GM12873 (cell line): ENCODE data around the gene DDRGK1.

ENCODE experiments used
- CTCF ChIP-seq: IDR thresholded peaks from 2 replicates; pipeline ENCODE4 v1.5.1; 2012; ENCODE audit warnings: low read depth, mild to moderate bottlenecking, moderate library complexity, low read length, control low read depth; ENCODE audit not compliant: insufficient read depth; ENCODE audit errors: missing control alignments

Gene DDRGK1

DNA sequence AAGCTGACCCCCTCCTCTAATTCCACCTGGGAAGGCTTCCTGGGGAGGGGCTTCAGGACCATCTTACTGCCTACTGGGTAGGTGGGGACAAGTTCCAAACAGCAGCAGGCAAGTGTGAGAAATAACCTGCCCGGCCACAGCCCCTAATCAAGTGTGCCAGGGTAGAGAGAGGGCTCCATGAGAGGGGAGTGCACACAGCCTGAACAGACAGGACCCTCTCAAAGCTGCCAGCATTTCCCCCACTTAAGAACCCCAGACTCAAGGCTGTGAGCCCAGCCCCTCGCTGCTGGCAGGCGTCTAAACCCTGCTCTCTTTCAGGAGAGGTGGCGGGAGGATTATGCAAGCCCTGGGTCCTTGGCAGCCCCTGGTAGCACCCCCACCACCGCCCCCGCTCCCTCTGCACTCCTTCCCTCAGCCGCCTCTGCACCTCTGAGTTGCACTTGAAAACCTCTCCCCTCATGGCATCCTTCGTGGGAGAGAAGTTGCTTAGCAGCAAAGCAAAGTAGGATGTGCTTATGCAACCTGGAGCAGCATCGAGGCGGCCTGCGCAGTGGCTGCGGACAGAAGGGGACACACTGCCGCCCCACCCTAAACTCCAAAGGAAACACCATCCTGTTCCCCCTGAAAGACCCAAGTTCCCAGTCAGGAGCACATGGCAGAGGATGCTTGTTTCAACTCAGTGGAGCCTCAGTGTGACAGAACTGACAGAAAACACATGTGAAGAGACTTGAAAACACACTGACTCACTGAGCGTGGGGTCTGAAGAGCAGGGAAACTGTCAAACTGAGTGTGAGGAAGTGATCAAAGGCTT is 10.5 kb downstream of the DDRGK1 start:
- TF ChIP-seq CTCF = no peak

- no peak for TF ChIP-seq CTCF
Observed at GRCh38 chr20:3192226-3193015, 12.1 kb downstream of the DDRGK1 start.

- no peak for TF ChIP-seq CTCF
Observed at GRCh38 chr20:3190681-3191111, 13.8 kb downstream of the DDRGK1 start.

DNA sequence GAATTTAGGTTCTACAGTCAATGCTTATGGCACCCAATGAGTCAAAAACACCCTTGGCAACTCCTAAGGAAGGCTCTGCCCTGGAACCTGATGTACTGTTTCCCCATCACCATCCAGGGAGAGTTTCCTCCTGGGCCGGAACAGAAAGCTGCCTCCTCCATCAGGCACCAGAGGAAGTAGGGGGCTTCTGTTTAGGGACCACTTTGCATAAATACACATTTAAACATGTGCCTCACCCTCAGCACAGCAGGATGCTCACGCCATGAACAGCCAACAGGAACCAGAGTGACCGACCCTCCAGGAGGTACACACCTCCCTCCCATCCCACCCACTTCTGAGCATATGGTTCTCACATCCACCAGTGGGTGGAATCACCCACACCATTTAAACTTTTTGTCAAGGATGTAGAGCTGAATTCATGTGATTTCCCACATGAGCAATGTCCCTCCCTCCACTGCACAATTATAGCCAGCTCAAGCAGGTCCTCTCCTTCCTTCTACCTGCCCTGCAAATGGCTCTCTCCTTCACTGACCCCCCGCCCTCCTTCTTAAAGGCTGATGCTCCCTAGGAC is 14.8 kb downstream of the DDRGK1 start:
- TF ChIP-seq CTCF = no peak

DNA sequence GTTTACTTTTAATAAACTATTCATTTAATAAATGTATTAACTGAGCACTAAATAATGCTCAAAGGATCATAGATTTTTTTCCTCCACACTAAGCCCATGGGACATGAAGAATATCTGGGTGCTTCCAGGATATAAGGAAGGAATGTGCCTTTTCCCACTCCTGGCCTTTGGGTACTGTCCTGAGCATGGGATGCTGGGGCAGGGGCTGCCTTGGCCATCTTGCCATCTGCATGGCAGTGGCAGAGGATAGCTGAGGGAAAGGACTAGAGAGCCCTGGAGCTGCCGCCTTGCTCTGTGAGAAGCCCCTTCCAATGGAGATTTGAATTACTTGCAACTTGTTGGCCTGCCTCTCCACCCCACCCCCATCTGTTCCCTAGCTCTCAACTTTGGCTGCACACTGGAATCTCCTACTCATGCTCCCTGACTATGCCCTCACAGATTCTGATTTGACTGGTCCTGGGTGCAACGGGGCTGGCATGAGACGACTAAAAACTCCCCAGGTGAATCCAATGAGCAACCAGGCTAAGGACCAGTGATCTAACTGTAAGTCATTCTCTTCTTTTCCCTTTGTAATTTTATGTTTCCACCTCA is 15.6 kb downstream of the DDRGK1 start:
- TF ChIP-seq CTCF = no peak

GRCh38 chr20:3183896-3184612 is 20.4 kb downstream of the DDRGK1 start:
- no peak for TF ChIP-seq CTCF
